Ecto neural progenitor cell (in vitro differentiated cells): ENCODE results near the gene FBLN1.
"Not testable (repeated sequence)": the region's sequence is repeated elsewhere in the genome, so short reads cannot be mapped to it uniquely, and the experiment has no call there.

Experiments used
- DNase-seq: peaks from one replicate; pipeline ENCODE4 v3.0.0-alpha.2; 2018; ENCODE audit warnings: low spot score

FBLN1 gene

DNA sequence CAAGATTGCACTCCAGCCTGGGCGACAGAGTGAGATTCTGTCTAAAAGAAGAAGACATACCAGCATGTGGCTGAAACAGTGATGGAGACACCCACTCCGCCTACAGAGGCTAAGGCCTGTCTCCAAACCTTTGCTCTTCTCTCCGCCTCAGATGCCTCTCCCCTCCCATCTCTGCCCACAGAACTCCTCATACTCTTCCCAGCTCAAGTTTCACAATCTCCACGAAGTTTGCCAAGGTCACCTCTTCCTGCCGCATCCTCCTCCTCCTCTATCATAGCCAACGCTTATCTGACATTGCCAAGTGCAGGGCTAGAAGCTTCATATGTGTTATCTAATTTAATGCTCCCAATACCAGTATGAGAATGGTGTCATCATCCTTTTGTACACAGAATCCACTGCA lies 25.9 kb upstream of the FBLN1 start:
- peak; percentile 32 for DNase-seq

DNA sequence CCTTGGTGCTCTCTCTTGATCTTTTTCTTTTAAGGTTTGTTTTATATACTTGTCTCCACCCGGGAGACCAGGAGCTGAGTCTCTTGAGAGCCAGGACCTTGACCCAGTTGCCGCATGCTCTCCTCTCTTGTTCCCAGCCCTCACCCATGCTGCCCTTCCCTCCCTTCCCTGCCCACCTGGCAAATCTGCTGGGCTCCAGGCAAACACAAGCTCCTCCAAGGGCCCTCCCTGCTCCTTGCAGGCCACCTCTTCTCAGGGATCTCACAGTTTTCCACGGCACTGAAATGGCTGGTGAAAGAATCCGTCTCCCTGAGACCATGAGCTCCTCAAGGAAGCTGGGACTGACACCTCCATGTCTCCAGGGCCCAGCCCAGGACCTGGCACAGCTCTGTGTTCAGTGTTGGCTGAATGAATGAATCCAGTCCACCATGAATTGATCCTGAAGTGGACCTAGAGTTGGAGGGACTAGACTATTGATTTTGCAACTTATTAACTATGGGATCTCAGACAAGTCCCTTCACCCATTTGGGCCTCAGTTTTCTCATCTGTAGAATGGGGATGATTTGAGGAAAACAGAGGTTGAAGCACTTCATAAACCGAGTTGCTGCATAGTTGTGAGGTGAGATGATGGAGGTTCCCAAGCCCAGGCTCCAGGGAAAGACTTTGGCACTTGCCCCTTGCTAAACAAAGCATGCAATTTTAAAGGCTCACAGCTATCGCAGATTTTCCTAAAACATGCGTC lies 25.1 kb upstream of the FBLN1 start:
- no peak for DNase-seq

DNA sequence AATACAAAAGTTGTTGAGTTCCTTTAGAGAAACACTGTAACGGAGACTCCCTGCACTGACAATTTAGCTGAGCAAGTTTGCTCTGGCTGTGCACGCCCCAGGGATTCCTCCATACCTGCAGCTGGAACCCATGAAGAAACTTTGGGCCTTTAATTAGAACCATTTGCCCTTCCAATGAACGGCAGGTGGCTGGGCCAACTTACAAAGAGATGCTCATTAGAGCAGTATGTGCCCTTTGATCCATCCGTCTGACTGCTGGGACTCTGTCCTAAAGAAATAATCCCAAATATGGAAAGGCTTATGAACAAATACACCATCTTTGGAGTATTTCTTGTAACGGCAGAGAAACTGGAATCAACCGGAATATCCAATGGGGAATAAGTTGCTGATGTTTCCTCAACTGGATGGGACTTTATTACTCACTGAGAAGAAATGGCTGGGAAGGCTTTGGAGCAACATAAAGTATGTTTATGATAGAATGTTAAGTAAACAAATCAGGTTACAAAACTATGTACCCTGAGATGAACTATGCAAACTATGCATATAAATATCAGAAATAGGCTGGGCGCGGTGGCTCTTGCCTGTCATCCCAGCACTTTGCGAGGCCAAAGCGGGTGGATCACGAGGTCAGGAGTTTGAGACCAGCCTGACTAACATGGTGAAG lies 24.4 kb upstream of the FBLN1 start:
- no peak for DNase-seq

DNA sequence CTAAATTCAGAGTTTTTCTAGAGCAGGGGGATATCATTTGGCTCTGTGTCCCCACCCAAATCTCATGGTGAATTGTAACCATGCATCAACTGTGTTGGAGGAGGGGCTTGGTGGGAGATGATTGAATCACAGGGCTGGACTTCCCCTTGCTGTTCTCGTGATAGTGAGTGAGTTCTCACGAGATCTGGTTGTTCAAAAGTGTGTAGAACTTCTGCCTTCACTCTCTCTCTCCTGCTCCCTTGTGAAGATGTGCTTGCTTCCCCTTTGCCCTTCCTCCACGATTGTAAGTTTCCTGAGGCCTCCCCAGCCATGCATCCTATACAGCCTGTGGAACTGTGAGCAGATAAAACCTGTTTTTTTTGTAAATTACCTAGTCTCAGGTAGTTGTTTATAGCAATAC lies 22.0 kb upstream of the FBLN1 start:
- no peak for DNase-seq

DNA sequence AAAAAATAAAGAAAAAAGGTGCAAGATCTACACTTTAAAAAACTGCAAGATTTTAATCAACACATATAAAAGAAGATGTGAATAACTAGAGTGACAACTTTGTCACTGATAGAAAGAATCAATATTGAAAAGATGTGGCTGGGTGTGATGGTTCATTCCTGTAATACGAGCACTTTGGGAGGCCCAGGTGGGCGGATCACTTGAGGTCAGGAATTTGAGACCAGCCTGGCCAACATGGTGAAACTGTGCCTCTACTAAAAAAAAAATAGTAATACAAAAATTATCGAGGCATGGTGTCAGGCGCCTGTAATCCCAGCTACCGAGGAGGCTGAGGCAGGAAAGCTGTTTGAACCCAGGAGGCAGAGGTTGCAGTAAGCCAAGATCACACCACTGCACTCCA lies 21.0 kb upstream of the FBLN1 start:
- no peak for DNase-seq

DNA sequence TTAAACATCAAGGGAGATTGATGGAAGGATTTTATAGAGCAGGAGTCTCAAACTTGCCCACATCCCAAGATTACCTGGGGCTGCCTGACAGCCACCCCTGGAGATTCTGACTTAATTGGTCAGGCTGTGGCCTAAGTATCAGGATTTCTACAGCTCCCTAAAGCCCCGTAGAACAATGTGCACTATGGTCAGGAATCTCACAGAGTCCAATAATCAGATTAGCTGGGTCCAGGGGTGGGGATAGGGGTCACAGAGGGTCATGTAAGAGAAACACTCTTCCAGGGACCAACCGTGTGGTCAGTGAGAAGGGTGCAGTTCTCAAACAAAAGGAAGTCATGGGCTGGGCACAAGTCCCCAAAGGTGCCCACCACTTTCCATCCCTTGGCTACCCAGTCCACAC lies 20.5 kb upstream of the FBLN1 start:
- DNase-seq: no peak

DNA sequence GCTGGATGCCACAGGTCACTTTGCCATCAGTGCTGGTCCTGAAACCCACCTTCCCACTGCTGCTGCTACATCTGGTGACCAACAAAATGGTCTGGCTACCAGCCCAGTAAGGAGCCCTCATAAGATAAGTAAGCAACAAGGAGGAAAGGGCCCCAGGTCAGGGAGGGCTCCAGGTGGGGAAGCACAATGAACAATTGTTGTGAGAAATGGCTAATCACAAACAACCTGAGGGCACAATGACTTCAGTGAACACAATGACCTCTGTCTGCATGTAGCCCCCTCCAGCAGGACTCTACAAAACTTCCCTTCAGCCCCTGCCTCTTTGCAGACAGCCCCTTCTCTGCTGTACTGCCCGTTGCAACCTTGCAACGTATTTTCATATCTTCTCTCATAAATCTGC lies 19.4 kb upstream of the FBLN1 start:
- DNase-seq: no peak

DNA sequence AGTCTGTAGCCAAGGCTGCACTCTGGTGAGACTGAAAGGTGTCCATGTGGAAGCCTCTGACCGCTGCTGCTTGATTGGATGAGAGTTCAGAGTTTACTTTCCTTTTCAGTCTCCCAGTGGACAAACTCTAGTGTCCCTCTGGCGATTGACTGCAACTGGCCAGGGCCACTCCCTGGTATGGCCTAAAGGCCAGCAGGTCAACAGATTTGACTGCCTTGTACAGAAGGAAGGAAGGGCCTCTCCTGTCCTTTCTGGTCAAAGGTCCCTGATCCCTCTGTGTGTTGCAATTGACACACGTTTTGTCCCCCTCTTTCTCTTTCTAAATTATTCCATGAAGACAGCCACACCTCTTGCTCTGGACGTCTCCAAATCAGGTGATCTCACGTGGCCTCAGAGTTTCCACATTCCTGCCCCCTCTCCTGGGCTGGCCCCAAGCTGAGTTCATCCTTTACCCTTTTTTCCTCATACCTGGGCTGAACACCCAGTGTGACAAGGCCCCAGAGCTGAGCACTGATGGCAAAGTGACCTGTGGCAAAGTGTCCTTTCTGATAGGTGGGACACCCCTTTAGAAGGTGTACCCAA lies 18.7 kb upstream of the FBLN1 start:
- no peak for DNase-seq

DNA sequence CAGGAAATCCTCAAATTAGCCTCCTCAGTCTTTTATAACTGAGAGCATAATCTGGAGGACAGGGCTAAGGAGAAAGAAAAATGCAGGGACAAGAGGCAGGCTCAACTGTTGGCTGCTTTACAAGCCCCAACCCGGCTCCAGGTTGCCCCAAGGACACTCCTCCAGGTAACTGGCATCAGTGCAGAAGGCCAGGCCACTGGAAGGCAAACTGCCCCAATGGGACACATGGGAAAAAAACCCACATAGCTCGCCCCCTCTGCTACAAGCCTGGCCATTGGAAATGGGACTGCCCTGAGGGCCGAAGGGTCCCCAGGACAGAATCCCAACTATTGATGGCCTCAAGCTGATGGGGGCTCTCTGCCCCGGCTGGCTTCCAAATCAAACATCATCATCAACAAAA lies 17.9 kb upstream of the FBLN1 start:
- no peak for DNase-seq

DNA sequence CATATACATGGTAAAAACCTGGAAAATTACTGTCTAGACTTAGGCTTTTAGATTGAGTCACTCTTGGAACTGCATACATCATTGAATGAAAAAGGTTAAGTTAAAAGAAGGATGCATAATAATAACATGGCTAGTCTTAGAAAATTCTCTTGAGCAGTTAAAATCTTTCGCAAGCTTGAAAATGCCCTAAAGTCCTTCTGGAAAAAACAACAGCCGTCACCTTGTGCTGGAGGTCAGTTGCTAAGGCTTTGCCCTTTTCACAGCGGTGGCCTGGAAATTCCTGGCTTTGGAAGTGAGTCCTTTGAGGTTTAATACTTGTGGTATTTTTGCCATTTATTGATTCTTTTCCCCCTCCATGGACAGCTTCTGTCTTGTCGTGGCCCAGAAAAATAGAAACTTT lies 17.4 kb upstream of the FBLN1 start:
- no peak for DNase-seq

DNA sequence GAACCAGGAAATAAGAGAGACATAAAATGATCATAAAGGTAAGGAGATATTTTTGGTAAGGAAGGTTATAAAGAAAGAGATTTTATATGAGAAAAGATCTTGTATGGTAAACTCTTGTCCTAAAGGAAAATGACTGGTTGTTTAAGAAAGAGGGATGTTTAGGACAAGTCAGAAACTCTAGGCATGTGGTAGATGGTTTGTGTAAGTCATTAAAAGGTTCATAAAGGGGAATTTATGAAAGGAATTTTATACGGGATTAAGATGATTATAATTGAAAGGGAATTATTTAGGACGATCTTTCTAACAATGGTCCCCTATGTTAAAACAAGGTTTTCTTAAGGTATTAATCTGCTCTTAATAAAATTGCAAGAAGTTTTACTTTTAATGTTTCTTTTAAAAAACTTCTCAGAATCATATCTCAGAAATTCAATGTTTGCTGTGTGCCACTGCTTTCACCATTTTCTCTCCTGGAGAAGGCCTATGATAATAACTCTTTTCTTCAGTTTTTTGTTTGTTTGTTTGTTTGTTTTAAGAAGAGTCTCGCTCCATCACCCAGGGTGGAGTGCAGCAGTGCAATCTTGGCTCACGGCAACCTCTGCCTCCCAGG lies 13.8 kb upstream of the FBLN1 start:
- no peak for DNase-seq

DNA sequence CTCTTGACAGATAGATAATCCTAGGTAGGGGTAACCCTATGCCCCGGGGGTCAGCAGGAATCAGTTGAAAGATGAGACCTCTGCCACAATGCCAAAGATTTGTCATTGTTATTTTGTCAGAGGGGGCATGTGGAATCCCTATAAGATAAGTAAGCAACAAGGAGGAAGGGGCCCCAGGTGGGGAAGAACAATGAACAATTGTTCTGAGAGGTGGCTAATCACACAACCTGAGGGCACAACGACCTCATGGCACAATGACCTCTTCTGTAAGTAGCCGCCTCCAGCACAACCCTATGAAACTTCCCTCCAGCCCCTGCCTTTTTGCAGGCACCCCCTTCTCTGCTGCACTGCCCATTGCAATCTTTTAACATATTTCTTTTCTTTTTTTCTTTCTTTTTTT lies 11.8 kb upstream of the FBLN1 start:
- peak; percentile 19 for DNase-seq

DNA sequence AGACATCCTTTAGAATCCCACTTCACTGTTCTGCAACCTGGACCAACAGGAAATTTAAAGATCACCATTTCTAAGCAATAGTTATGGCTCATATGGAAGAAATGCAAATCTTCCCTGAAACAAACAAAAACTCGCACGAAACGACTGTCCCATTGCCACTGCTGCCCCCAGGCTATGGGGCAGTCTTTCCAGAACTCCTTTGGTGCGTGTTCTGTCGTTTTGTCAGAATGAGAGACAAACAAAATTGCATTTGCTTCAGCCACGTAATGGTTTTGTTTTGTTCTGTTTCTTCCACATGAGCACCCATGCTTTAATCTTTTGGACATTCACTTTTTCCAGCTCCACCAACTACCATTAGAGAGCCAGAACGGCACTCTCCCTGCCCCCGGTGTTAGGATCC lies 10.8 kb upstream of the FBLN1 start:
- DNase-seq: no peak

DNA sequence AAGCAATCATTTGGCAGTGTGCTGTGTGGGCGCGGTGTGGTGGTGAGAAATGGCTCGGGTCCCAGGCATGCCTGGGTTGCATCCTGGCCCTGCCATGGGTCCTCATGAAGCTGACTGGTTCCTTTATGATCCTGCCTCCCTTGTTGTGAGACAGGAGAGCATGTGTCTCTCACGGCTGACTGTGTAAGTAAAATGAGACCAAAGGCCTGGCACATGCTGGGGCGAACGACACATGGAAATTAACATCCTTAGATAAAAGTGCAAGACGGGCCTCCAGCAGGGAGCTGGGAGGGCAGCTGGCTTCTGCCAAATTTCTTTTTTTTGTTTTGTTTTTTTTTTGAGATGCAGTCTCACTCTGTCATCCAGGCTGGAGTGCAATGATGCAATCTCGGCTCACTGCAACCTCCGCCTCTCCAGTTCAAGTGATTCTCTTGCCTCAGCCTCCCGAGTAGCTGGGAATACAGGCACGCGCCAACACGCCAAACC lies 9.4 kb upstream of the FBLN1 start:
- DNase-seq: peak; percentile 32

DNA sequence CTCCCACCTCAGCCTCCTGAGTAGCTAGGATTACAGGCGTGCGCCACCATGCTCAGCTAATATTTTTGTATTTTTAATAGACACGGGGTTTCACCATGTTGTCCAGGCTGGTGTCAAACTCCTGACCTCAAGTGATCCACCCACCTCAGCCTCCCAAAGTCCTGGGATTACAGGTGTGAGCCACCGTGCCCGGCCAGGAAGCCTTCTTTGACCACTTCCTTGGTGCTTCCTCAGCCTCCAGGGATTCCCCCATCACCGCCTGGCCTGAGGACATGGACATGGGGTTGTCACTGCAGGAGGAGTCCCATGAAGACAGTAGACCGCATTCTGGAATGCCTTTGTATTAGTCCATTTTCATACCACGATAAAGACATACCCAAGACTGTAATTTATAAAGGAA lies 8.4 kb upstream of the FBLN1 start:
- not testable (repeated sequence) for DNase-seq

DNA sequence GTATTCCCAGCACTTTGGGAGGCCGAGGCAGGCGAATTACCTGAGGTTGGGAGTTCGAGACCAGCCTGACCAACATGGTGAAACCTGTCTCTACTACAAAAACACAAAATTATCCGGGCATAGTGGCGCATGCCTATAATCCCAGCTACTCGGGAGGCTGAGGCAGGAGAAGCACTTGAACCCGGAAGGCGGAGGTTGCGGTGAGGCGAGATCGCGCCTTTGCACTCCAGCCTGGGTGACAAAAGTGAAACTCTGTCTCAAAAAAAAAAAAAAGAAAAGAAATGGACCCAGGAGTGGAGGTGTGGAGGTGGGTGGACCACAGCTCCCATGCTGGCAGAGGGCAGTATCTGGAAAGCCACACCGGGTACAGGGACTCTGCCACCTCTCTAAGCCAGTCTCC lies 7.1 kb upstream of the FBLN1 start:
- not testable (repeated sequence) for DNase-seq

DNA sequence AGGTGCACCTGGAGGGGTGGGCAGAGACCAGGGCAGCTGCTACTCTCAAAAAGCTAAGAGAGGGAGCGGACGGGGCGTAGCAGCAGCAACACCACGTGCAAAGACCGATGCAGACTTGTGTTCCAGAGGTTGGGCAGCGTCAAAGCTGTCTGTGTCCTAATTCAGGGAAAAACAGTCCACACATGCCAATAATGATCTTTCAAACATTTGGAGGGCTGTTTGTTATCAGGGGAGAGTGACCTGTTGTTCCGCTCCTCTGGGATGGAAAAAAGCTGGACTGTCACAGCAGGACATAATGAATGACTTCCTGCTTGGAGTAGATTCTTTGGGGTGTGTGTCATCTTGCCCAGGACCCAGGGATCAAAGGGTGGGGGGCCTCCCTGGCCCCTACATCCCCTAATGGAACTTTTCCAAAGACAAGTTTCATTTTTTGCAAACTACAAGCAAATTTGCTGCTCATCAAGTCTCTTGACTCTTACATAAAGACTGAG lies 6.2 kb upstream of the FBLN1 start:
- peak; percentile 32 for DNase-seq

DNA sequence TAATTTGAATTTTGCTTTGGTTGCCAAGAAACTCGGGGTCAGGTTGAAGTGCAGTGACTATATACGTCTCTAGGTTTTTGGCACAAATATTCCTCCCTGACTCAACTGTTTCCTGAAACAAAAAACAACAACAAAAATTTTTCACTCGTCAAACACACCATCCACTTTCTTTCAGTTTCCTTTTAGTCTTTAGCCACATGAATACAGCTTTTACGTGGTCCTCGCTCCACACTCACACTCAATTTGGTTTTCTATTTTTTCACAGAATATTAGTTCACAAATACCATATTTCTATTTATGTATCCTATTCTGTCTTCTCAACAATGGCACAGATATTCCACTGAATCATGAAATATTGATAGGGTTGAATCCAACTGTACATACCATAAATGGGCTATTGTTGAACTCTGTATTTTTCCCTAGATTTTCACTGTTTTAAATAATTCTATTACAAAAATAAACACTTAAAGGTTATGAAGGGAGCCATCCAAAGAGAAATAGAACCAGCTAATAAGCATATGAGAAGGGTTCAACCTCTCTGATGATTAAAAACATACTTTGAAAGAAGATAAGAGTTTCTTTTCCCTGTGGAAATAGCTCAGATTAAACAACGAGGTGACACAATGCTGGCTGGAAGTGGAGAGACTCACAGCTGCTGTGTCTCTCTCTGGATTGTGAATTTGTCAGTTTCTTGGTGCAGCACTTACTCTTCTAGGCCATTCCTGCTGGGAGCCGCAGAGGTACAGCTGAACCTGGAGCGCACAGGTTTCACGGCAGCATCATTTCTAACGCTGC lies 5.1 kb upstream of the FBLN1 start:
- DNase-seq: no peak

DNA sequence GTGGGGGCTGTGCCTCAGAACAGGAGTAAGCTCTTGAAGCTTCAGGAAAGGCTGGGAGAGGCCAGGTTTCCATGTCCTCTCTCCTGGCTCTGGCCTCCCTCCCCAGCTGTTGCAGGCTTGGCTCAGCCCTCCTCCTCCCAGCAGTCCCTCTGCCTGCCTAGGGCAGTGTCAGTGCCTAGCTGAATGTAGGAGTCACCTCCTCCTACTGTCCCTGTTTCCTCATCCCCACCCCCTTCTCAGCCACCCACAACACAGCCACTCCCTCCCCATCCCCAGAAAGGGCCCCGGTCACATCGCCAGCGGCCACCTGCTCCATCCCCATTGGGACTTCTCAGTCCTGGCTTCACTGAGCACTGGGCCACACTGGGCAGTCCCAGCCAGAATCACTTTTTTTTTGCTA lies 2.9 kb upstream of the FBLN1 start:
- DNase-seq: no peak

DNA sequence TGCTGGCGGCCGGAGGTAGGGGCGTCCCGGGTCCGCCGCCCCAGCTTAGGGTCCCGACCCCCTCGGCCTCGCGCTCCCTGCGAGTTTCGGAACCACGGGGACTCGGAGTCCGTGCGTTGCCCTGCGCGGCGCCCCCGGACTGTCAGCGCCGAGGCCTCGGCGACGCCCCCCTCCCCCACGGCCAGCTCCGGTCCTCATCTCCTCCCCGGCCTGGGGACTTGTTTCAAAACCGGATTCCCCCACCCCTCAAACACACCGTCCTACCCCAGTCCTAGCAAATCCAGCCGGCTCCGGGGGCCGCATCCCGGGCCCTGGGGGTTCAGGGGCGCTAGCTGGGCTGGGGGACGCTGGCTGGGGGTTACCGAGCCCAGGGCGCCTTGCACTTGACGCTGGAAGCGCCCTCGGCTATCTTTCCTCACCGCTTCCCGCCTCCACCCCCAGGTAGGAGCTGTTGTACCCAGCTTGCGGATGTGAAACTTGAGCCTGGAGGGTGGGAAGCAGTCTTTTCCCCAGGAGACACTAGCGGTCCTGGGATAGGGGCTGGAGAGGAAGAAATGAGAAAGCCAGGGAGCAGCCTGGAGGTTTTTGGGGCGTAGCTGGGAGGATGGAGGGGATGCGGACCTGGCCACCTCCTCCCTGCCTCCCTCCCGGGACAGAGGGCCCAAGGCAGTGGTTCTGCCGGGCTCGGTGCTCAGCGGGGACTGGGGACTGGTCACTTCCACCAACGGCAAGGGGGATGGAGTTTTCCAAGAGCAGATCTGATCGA lies 550 bp downstream of the FBLN1 start:
- no peak for DNase-seq

DNA sequence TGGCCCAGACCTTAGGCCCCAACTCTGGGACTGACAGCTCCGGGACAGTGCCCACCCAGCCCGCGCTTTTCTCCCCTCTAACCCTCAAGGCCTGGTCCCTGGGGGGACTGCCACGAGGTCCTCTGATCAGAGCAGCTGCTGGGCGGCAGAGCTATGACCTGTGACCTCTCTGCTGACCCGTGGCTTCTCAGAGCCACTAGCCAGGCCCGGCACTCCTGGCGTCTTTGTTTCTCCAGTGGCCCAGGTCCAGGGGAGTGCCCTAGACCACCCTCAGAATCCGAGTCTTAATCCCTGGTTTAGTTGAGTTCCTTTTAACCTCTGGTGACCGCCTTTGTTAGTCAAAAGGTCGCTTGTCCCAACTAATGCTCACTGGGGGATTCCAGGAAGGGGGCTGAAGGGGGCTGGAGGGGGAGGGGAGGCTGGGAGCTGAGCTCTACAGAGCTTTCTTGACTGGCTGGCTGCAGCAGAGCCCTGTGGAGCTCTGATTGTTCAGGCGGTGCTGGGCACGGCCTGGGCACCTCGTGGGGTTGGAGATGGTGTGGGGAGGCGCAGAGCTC lies 1.2 kb downstream of the FBLN1 start:
- DNase-seq: peak; percentile 94
